ENCODE data around the gene FOXO6.

The FOXO6 gene

GRCh38 chr1:41420351-41420750, 59.1 kb downstream of the FOXO6 start:
- DNase-seq (ENCODE audit: extremely low read depth, low read depth): no peak
- no peak for TF ChIP-seq CTCF (IDR thresholded peaks at IDR 0.05; ENCODE audit: low read depth, low read length, missing control alignments)
- H3K4me3 ChIP-seq (replicated peaks; ENCODE audit: low read depth, low read length): no peak overlapping the region

GRCh38 chr1:41420860-41421259, 59.6 kb downstream of the FOXO6 start:
- no peak overlapping the region for H3K4me3 ChIP-seq (replicated peaks; ENCODE audit: low read depth, low read length)
- no peak for DNase-seq (ENCODE audit: extremely low read depth, low read depth)
- no peak for TF ChIP-seq CTCF (IDR thresholded peaks at IDR 0.05; ENCODE audit: low read depth, low read length, missing control alignments)

- TF ChIP-seq CTCF (IDR thresholded peaks at IDR 0.05; ENCODE audit: low read depth, low read length, missing control alignments): no peak
- no peak for DNase-seq (ENCODE audit: extremely low read depth, low read depth)
- no peak overlapping the region for H3K4me3 ChIP-seq (replicated peaks; ENCODE audit: low read depth, low read length)
Measured at GRCh38 chr1:41422306-41422705, 61.1 kb downstream of the FOXO6 start.

GRCh38 chr1:41423511-41424191, 62.4 kb downstream of the FOXO6 start:
- DNase-seq (ENCODE audit: extremely low read depth, low read depth): no peak
- H3K4me3 ChIP-seq (replicated peaks; ENCODE audit: low read depth, low read length): no peak overlapping the region
- peak; percentile 31 for TF ChIP-seq CTCF (IDR thresholded peaks at IDR 0.05; ENCODE audit: low read depth, low read length, missing control alignments)

- no peak for DNase-seq (ENCODE audit: extremely low read depth, low read depth)
- no peak for TF ChIP-seq CTCF (IDR thresholded peaks at IDR 0.05; ENCODE audit: low read depth, low read length, missing control alignments)
- H3K4me3 ChIP-seq (replicated peaks; ENCODE audit: low read depth, low read length): no peak overlapping the region
Measured at GRCh38 chr1:41424581-41425118, 63.4 kb downstream of the FOXO6 start.

GRCh38 chr1:41425369-41425768, 64.1 kb downstream of the FOXO6 start:
- no peak for DNase-seq (ENCODE audit: extremely low read depth, low read depth)
- no peak for TF ChIP-seq CTCF (IDR thresholded peaks at IDR 0.05; ENCODE audit: low read depth, low read length, missing control alignments)
- no peak overlapping the region for H3K4me3 ChIP-seq (replicated peaks; ENCODE audit: low read depth, low read length)
